NCI-H146 treated with DMSO at 0.1 percent for 48 hours (cell line): ENCODE measurements around the gene PPIG.
"Not testable (repeated sequence)": the region's sequence is repeated elsewhere in the genome, so short reads cannot be mapped to it uniquely, and the experiment has no call there.

Experiments used
- DNase-seq: peaks from one replicate; lab custom pipeline; 2025; ENCODE audit not compliant: unreplicated experiment; lab: John Stamatoyannopoulos, UW

PPIG gene

GRCh38 chr2:169662744-169663143 is 78.6 kb downstream of the PPIG start:
- DNase-seq, result no peak

DNA sequence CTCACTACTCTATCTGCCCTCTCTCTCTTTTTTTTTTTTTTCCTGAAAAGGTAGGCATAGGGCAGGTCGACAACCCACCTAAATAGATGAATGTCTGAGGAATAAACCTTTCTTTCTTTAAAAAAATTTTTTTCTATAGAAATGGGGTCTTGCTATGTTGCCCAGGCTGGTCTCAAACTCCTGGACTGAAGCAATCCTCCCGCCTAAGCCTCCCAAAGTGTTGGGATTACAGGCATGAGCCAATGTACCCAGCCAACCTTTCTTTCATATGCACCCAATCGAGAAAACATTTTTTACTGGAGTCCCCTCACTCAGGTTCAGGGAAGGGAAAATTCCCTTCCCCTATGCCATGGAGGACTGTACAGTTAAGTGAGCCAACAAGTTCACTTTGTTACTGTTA is 79.1 kb downstream of the PPIG start:
- no peak for DNase-seq

DNA sequence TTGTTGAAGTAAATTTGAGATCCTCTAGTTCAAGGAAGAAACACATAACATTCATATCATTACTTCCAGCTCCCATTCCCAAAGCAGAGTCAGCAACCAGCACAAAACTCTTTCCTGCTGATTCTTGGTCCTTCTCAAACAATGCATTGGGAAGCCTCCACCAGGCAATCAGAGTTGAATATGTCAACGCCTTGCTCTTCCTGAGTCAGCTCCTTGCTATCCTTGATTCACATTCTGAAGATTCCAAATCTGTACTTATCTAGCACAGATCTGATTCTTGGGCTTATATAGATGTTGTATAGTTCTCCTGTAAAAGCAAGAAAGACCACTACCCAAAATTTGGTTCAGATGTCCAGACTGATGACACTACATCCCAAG is 80.4 kb downstream of the PPIG start:
- DNase-seq, result no peak

DNA sequence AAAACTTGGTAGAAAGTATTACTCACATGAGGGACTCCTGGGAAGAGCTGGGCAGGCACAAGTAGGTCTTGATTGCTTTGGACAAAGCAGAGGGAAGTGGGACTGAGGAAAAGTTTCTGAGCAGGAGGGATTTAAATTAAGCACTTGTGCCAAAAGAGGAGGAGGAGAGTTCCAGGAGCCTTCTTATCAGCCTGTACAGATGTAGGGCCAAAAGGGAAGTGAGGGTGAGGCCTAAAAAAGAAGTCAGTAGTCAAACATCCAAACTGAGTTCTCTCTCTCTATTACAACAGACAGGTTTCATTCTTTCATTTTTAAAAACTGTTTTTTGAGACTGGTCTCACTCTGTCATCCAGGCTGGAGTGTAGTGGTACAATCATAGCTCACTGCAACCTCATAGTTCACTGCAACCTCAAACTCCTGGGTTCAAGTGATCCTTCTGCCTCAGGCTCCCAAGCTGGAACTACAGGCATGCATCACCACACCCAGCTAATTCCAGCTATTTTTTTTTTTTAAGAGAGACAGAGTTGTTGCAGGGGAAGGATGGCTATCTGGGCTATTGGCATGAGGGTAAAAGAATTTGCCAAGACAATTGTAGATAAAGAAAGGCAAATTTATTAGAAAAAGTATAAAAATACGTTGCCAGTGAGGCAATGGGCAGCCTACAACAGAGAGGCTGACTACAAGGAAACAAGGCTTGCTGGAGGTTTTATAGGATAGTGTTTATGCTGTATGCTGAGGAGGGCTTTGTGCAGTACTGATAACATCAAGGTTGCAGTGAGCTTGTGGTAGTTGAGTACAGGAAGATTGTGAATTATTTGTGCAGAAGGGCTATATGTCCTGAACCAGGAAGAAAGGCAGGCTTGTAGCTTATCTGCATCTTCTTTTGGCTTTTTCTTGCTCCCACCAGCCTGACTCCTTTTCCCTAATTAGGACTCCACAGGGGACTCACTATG is 81.1 kb downstream of the PPIG start:
- DNase-seq, result no peak

DNA sequence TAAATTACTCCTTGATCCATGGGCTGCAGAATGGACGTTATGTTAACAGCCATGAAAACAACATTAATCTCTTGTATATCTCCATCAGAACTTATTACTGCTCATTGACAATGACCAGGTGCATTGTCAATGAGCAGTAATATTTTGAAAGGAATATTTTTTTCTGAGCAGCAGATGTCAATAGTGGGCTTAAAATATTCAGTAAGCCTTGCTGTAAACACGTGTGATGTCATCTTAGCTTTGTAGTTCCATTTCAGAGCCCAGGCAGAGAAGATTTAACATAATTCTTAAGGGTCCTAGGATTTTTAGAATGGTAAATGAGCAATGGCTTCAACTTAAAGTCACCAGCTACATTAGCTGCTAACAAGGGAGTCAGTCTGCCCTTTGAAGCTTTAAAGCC is 83.4 kb downstream of the PPIG start:
- no peak for DNase-seq

DNA sequence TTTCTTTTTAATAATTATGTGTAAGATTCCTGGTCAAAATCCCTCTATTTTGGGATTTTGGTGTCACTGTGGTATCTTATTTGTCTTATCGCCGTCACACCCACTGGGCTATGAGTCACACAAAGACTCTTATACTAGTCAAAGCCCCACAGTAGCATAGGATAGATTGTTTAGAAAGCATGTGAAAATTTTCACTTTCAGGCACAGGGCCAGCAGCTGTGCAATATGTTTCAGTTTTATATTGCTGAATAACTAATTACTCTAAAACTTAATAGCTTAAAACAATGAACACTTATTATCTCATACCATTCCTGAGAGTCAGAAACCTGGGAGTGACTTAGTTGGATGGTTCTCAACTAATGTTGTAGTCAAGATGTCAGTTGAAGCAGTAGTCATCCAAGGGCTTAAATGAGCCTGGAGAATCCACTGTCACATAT is 86.1 kb downstream of the PPIG start:
- DNase-seq, result no peak

GRCh38 chr2:169670937-169671336 is 86.8 kb downstream of the PPIG start:
- DNase-seq, result no peak

- no peak for DNase-seq
Measured at GRCh38 chr2:169672406-169672805, 88.3 kb downstream of the PPIG start.

- DNase-seq, result no peak
Measured at GRCh38 chr2:169673106-169673505, 89.0 kb downstream of the PPIG start.

DNA sequence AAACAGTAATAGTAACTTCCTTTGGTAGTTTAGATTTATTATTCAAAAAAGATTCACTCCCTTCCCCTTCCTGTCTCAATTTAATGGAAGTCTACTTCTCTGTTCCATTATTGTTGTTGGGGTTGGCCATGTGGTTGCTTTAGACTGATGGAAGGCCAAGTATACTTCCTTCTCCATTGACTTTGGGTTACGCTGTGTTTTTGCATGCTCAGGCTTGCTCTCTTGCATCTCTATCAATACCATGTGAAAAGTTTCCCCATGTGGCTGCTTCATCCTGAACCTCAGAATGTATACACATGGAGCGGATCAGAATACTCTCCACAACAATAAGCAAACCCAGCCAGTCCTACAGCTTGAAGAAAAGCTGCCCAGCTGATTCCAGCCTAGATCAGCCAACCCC is 89.8 kb downstream of the PPIG start:
- DNase-seq, result no peak

DNA sequence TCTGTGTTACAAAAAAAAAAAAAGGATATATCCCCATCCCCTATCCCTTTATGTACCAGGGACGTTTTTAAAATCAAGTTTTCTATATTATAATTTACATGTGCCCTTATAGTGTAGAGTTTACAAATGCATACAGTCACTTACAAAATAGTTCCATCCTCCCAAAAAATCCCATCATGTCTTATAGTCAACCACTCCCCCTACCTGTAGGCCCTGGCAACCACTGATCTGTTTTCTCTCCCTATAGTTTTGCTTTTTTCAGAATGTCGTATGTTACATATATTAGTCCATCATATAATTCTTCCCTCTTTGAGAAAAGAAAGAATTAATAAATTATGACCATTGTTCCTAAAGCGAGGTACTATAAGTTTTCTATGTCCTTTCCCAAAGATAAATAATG is 92.2 kb downstream of the PPIG start:
- no peak for DNase-seq

GRCh38 chr2:169676850-169677249 is 92.7 kb downstream of the PPIG start:
- DNase-seq, result no peak

- no peak for DNase-seq
Measured at GRCh38 chr2:169683054-169683424, 98.9 kb downstream of the PPIG start.

GRCh38 chr2:169683425-169684134 is 99.4 kb downstream of the PPIG start:
- no peak for DNase-seq

DNA sequence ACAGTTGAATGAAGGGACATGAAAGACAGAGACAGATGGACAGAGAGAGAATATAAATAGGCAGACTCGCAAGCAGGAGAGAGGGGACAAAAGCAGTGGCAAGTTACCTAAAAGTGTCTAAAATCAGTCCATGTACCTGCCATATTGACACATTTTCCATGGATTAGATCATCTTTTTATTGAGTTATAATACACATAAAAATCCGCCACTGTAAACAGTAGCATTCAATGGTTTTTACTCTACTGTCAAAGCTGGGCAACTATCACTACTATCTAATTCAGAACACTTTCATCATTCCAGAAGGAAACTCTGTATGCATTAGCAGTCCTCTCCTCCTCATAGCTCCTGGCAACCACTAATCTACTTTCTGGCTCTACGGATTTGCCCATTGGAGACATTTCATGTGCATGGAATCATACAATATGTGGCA is 100.0 kb downstream of the PPIG start:
- DNase-seq, result no peak

GRCh38 chr2:169684712-169685111 is 100.6 kb downstream of the PPIG start:
- DNase-seq, result not testable (repeated sequence)

DNA sequence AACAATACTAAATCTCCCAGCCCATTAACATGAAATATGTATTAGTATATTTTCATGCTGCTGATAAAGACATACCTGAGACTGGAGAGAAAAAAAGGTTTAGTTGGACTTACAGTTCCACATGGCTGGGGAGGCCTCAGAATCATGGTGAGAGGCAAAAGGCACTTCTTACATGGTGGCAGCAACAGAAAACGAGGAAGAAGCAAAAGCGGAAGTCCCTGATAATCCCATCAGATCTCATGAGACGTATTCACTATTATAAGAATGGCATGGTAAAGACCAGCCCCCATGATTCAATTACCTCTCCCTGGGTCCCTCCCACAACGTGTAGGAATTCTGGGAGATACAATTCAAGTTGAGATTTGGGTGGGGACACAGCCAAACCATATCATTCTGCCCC is 102.7 kb downstream of the PPIG start:
- not testable (repeated sequence) for DNase-seq

DNA sequence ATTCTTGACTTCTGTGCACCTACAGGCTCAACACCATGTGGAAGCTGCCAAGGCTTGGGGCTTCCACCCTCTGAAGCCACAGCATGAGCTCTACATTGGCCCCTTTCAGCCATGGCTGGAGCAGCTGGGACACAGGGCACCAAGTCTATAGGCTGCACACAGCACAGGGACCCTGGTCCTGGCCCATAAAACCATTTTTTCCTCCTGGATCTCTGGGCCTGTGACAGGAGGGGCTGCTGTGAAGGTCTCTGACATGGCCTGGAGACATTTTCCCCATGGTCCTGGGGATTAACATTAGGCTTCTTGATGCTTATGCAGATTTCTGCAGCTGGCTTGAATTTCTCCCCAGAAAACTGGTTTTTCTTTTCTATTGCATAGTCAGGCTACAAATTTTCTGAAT is 103.8 kb downstream of the PPIG start:
- not testable (repeated sequence) for DNase-seq

DNA sequence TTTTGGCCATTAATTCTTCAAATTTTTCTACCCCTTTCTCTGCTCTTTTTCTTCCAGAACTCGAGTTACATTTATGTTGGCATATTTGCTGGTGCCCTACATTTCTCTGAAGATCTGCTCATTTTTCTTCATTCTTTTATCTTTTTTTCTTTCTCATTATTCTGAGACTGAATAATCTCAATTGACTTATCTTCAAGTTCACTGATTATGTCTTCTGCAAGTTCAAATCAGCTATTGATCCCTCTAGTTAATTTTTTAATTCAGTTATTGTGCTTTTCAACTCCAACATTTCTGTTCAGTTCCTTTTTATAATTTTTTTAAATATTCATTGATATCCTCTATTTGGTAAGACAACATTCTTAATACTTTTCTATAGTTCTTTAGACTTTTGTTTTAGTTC is 106.8 kb downstream of the PPIG start:
- no peak for DNase-seq
